ENCODE data around the gene PKHD1. TPM values are rescaled to one million over a fixed set of nuclear protein-coding genes. Genes with fewer than 3 reads are reported as not detected.

Gene PKHD1
- total RNA-seq (2014; rRNA removed) (0.40 and 0.52 TPM in 2 replicates), Bru-seq, nascent RNA (percentile 29 among the genes with signal in this experiment), BruChase-seq, experiment 1, labeled RNA remaining after a 6-hour chase (percentile 25 among the genes with signal in this experiment), BruChase-seq, experiment 2, labeled RNA remaining after a 2-hour chase (percentile 38 among the genes with signal in this experiment)
- long read RNA-seq, partial matches to known transcripts, result 2 of 7 reads
- long read RNA-seq, other reads (novel, unspliced or antisense), result 5 of 7 reads

GRCh38 chr6:52087498-52087999 is at the start of gene PKHD1:
TSS of gene PKHD1 (minus strand) at chr6:52087613. CDS start at chr6:52084933, 2,680 bp downstream.
- peak; percentile 79 for DNase-seq

GRCh38 chr6:52136934-52137467 is 49.6 kb upstream of the PKHD1 start:
- intact Hi-C loops (cut with micrococcal nuclease), result no loop called here
- POLR2A ChIA-PET (ENCODE audit: unreplicated experiment), result no interaction called here
- Histone ChIP-seq H3K27ac (ENCODE audit: low read length) (no peak overlapping the region), H3K9me2 (replicated peaks; ENCODE audit: low read length) (no peaks in the 10 kb centered on the region), H2AFZ (ENCODE audit: low read length) (no peak overlapping the region), H3K79me2 (ENCODE audit: low read length) (no peaks in the 10 kb centered on the region), H4K20me1 (ENCODE audit: low read length) (no peaks in the 10 kb centered on the region), H3K36me3 (ENCODE audit: low read depth, low read length) (no peaks in the 10 kb centered on the region), H3K9ac (ENCODE audit: low read length) (no peak overlapping the region), H3K4me1 (ENCODE audit: insufficient read depth, low read length) (no peaks in the 10 kb centered on the region), H3K9me3 (ENCODE audit: low read length) (no peaks in the 10 kb centered on the region), H3K4me3 (ENCODE audit: low read length) (no peak overlapping the region), H3K4me2 (ENCODE audit: low read length) (no peak overlapping the region), H3F3A (ENCODE audit: low read length, unreplicated experiment) (no peaks in the 10 kb centered on the region), H3K27me3 (ENCODE audit: low read length) (peaks cover 4% of the 10 kb centered on the region; the same call in 1 of the 2 replicates)
- BruUV-seq (replicated peaks), result no TSS peak
- CTCF ChIA-PET, result no interaction called here
- no peak for ATAC-seq
- DNase-seq, result no peak
- TF ChIP-seq EZH2 (IDR thresholded peaks at IDR 0.05; ENCODE audit: low read length, unreplicated experiment) (no peak), EZH2phosphoT487 (IDR thresholded peaks at IDR 0.05; ENCODE audit: borderline replicate concordance, low read length) (no peak), CTCF (conservative IDR thresholded peaks at IDR 0.05; ENCODE audit: low read depth, low read length) (no peak)

More at GRCh38 chr6:52087498-52087999, at the start of gene PKHD1:
- Histone ChIP-seq H3K27me3 (ENCODE audit: low read length) (no peaks in the 10 kb centered on the region), H3K4me2 (ENCODE audit: low read length) (peak within 1 kb of the TSS; percentile 78), H3K9me3 (ENCODE audit: low read length) (no peaks in the 10 kb centered on the region), H2AFZ (ENCODE audit: low read length) (peak within 1 kb of the TSS; percentile 75), H3K79me2 (ENCODE audit: low read length) (no peaks in the 10 kb centered on the region), H3K4me3 (ENCODE audit: low read length) (peak within 1 kb of the TSS; percentile 56), H3K4me1 (ENCODE audit: insufficient read depth, low read length) (peaks cover 18% of the 10 kb centered on the region), H3K36me3 (ENCODE audit: low read depth, low read length) (no peaks in the 10 kb centered on the region), H3K9me2 (replicated peaks; ENCODE audit: low read length) (no peaks in the 10 kb centered on the region), H3F3A (ENCODE audit: low read length, unreplicated experiment) (no peaks in the 10 kb centered on the region), H3K9ac (ENCODE audit: low read length) (0 out of 2 replicates have a peak within 1 kb of the TSS, but pooled peaks have one; percentile 6), H4K20me1 (ENCODE audit: low read length) (no peaks in the 10 kb centered on the region), H3K27ac (ENCODE audit: low read length) (peak within 1 kb of the TSS; percentile 38)
- POLR2A ChIA-PET (ENCODE audit: unreplicated experiment), result no interaction called here
- intact Hi-C loops (cut with micrococcal nuclease), result no loop called here
- peak; percentile 45 for ATAC-seq
- no peak for TF ChIP-seq EZH2 (IDR thresholded peaks at IDR 0.05; ENCODE audit: low read length, unreplicated experiment)
- TF ChIP-seq EZH2phosphoT487 (IDR thresholded peaks at IDR 0.05; ENCODE audit: borderline replicate concordance, low read length), result no peak
- TF ChIP-seq CTCF (conservative IDR thresholded peaks at IDR 0.05; ENCODE audit: low read depth, low read length), result peak; percentile 76
- no TSS peak for BruUV-seq (replicated peaks)
- CTCF ChIA-PET, result no interaction called here

GRCh38 chr6:52136055-52136454 is 48.6 kb upstream of the PKHD1 start:
- Histone ChIP-seq H3K9ac (ENCODE audit: low read length) (no peak overlapping the region), H3K27me3 (ENCODE audit: low read length) (no peaks in the 10 kb centered on the region), H3K36me3 (ENCODE audit: low read depth, low read length) (no peaks in the 10 kb centered on the region), H2AFZ (ENCODE audit: low read length) (no peak overlapping the region), H3K9me2 (replicated peaks; ENCODE audit: low read length) (no peaks in the 10 kb centered on the region), H3F3A (ENCODE audit: low read length, unreplicated experiment) (no peaks in the 10 kb centered on the region), H3K79me2 (ENCODE audit: low read length) (no peaks in the 10 kb centered on the region), H3K4me2 (ENCODE audit: low read length) (no peak overlapping the region), H3K27ac (ENCODE audit: low read length) (no peak overlapping the region), H3K9me3 (ENCODE audit: low read length) (no peaks in the 10 kb centered on the region), H3K4me3 (ENCODE audit: low read length) (no peak overlapping the region), H4K20me1 (ENCODE audit: low read length) (no peaks in the 10 kb centered on the region), H3K4me1 (ENCODE audit: insufficient read depth, low read length) (no peaks in the 10 kb centered on the region)
- ChIA-PET CTCF (no interaction called here), POLR2A (ENCODE audit: unreplicated experiment) (no interaction called here)
- no peak for TF ChIP-seq CTCF (conservative IDR thresholded peaks at IDR 0.05; ENCODE audit: low read depth, low read length)
- no peak for TF ChIP-seq EZH2 (IDR thresholded peaks at IDR 0.05; ENCODE audit: low read length, unreplicated experiment)
- TF ChIP-seq EZH2phosphoT487 (IDR thresholded peaks at IDR 0.05; ENCODE audit: borderline replicate concordance, low read length), result no peak
- ATAC-seq (no peak), DNase-seq (no peak)
- intact Hi-C loops (cut with micrococcal nuclease), result no loop called here
- no TSS peak for BruUV-seq (replicated peaks)
